ENCODE data around the gene MYEOV. TPM values are rescaled to one million over a fixed set of nuclear protein-coding genes. Genes with fewer than 3 reads are reported as not detected.
A peak's percentile ranks its signal among the peaks of the same experiment; 100 is the strongest.

The MYEOV gene
- total and polyA plus RNA-seq, 9 of the 15 experiments (the other 6 are each of a cell fraction or from before 2014, with no cell fraction given): 10.2 to 133 (median 32.2) TPM

- H3K4me2 ChIP-seq (ENCODE audit: insufficient read depth, low read length): no peak overlapping the region
- H3K27ac ChIP-seq (ENCODE audit: extremely low read depth, low read depth, low read length): no peak overlapping the region
- peaks cover 0 to 10% of the 10 kb centered on the region in 2 experiments; a peak in 2 of 5 replicates for H3K4me1 ChIP-seq (replicated peaks in 1 of 2; ENCODE audit: control insufficient read depth in 2 of 2, insufficient read depth in 2 of 2, low read length in 2 of 2)
- no TSS peak for BruUV-seq (replicated peaks)
- intact Hi-C loops (cut with micrococcal nuclease): no loop called here
- H3K79me2 ChIP-seq (ENCODE audit: control insufficient read depth, insufficient read depth, low read length): no peaks in the 10 kb centered on the region
- H4K20me1 ChIP-seq (replicated peaks; ENCODE audit: control insufficient read depth, insufficient read depth, low read length): no peaks in the 10 kb centered on the region
- H3K27me3 ChIP-seq (ENCODE audit: control insufficient read depth in 2 of 2, insufficient read depth in 2 of 2, low read length in 2 of 2): peaks cover 8 to 54% of the 10 kb centered on the region in 2 experiments; a peak in 4 of 5 replicates
- in situ Hi-C loops (cut with MboI): no loop called here
- no peak for TF ChIP-seq FOXM1 (IDR thresholded peaks at IDR 0.05; ENCODE audit: low read depth)
- no peak for TF ChIP-seq FOXM1 (CRISPR knock-in tag; IDR thresholded peaks at IDR 0.05; ENCODE audit: low read depth)
- TF ChIP-seq ADNP (tag; IDR thresholded peaks at IDR 0.05): peak; percentile 64; the same call in 1 of the 2 replicates
- TF ChIP-seq KDM1A (IDR thresholded peaks at IDR 0.05): peak; percentile 70 to 78
- TF ChIP-seq BCOR (IDR thresholded peaks at IDR 0.05): peak; percentile 91
- TF ChIP-seq SMARCA5 (IDR thresholded peaks at IDR 0.05): peak; percentile 86
- 0 out of 2 replicates have a peak, but pooled peaks have one; percentile 32 for TF ChIP-seq HDAC2 (IDR thresholded peaks at IDR 0.05)
- TF ChIP-seq HEY1 (CRISPR knock-in tag; IDR thresholded peaks at IDR 0.05; ENCODE audit: borderline replicate concordance): no peak
- peak; percentile 94 for TF ChIP-seq RBM25 (IDR thresholded peaks at IDR 0.05; ENCODE audit: low read depth, low read length, severe bottlenecking)
- TF ChIP-seq CHD4 (IDR thresholded peaks at IDR 0.05; ENCODE audit: insufficient read depth, insufficient replicate concordance, low read depth, low read length, poor library complexity, severe bottlenecking): peak; percentile 72
- 0 out of 2 replicates have a peak, but pooled peaks have one; percentile 15 for TF ChIP-seq NFIC (IDR thresholded peaks at IDR 0.05)
- peak; percentile 92 for TF ChIP-seq ZFP36 (IDR thresholded peaks at IDR 0.05; ENCODE audit: low read depth, low read length, partially characterized antibody)
- ChIA-PET CTCF (ENCODE audit: low intra/inter-chr PET ratio) (no interaction called here), POLR2A (interaction anchor here (0.6 to 1.2 kb wide), 5 partner anchors 15 to 685 kb away, joined by 3 to 4 read pairs (median 3); no protein-coding TSS in a partner anchor)
- H3K4me3 ChIP-seq: no peak overlapping the region
- no peak for ATAC-seq
- no peak for FAIRE-seq
- no peaks in the 10 kb centered on the region for H3K9me3 ChIP-seq (replicated peaks; ENCODE audit: control insufficient read depth, insufficient read depth, low read depth, low read length)
- no peak overlapping the region for H2AFZ ChIP-seq (ENCODE audit: low read depth, low read length)
- 19% methylated on average over 4 of the region's 4 CpGs for WGBS (ENCODE audit: insufficient coverage, low coverage, missing lambda C conversion rate)
- DNase-seq (ENCODE audit: extremely low read depth in 1 of 4, low spot score in 3 of 4): no peak
- peak overlapping the region in 1 of 2 experiments; percentile 36; a peak in 1 of 4 replicates for H3K9ac ChIP-seq (ENCODE audit: insufficient read depth in 1 of 2, low read depth in 2 of 2, low read length in 2 of 2)
- no peaks in the 10 kb centered on the region for H3K36me3 ChIP-seq (ENCODE audit: control insufficient read depth, insufficient read depth, low read length)
- H3K9me1 ChIP-seq (ENCODE audit: control insufficient read depth, insufficient read depth, low read length): no peaks in the 10 kb centered on the region
Measured at GRCh38 chr11:69269388-69269787, 24.6 kb upstream of the MYEOV start.

All from K562 (cell line).